Suprapubic skin (tissue), 4 donors: ENCODE data around the gene C1orf167. TPM values are rescaled to one million over a fixed set of nuclear protein-coding genes. Genes with fewer than 3 reads are reported as not detected.

ENCODE experiments used
- DNase-seq, 2 donors: peaks; one replicate each; pipeline ENCODE4 v3.0.0-alpha.2; 2019; ENCODE audit warnings: low spot score in 2 of 2
- H3K27ac ChIP-seq: fragments of 200-600 bp; sonication (generic); one replicate; pipeline ENCODE4 v1.5.1; 2019
- H3K27me3 ChIP-seq: fragments of 200-600 bp; sonication (generic); one replicate; pipeline ENCODE4 v1.5.1; 2019
- H3K36me3 ChIP-seq: fragments of 200-600 bp; sonication (generic); one replicate; pipeline ENCODE4 v1.5.1; 2019
- H3K4me1 ChIP-seq: fragments of 200-600 bp; sonication (generic); one replicate; pipeline ENCODE4 v1.5.1; 2019
- H3K4me3 ChIP-seq: fragments of 200-600 bp; sonication (generic); one replicate; pipeline ENCODE4 v1.5.1; 2019; ENCODE audit warnings: mild to moderate bottlenecking
- H3K9me3 ChIP-seq: fragments of 200-600 bp; sonication (generic); one replicate; pipeline ENCODE4 v1.5.1; 2019
- CTCF ChIP-seq, 2 donors: fragments of 200-600 bp in 1 of 2; fragments of 450-650 bp in 1 of 2; sonication (generic) in 1 of 2; IDR thresholded peaks; one replicate each; pipeline ENCODE4 v1.5.1; 2016 to 2019; ENCODE audit warnings: antibody characterized with exemption in 2 of 2, mild to moderate bottlenecking in 1 of 2, moderate library complexity in 1 of 2
- EP300 ChIP-seq: sonication (generic); formaldehyde crosslinking; IDR thresholded peaks from one replicate; pipeline ENCODE4 v1.6.1; 2017; ENCODE audit warnings: antibody characterized with exemption
- POLR2A ChIP-seq, 2 donors: fragments of 450-650 bp; IDR thresholded peaks; one replicate each; pipeline ENCODE4 v1.6.1; 2017; ENCODE audit warnings: antibody characterized with exemption in 2 of 2, mild to moderate bottlenecking in 2 of 2, moderate library complexity in 2 of 2
- POLR2AphosphoS5 ChIP-seq, 3 donors: sonication (generic); formaldehyde crosslinking; IDR thresholded peaks; one replicate each; pipeline ENCODE4 v1.6.1; 2017; ENCODE audit warnings: antibody characterized with exemption in 3 of 3
- WGBS: methylation state at CpG from one replicate; pipeline ENCODE4 v1.1.5; 2018; 5-methylcytosine and 5-hydroxymethylcytosine counted together
- total RNA-seq, 4 donors: library from RNA; depleted of rRNA; stranded (reverse); fragments of >200 nt; gene quantifications; one replicate each; pipeline ENCODE4 v1.1.0, GENCODE V29; 2016

The C1orf167 gene
- total RNA-seq, 4 donors from 2014 or later: 1.1 to 6.1 TPM; not detected in 2

- Histone ChIP-seq H3K4me1 (peaks cover 5% of the 10 kb centered on the region), H3K27me3 (no peaks in the 10 kb centered on the region), H3K36me3 (peaks cover 27% of the 10 kb centered on the region), H3K9me3 (no peaks in the 10 kb centered on the region), H3K27ac (no peak overlapping the region), H3K4me3 (no peak overlapping the region)
- TF ChIP-seq POLR2AphosphoS5 (IDR thresholded peaks at IDR 0.05) (no peak), POLR2A (IDR thresholded peaks at IDR 0.05) (no peak), CTCF (IDR thresholded peaks at IDR 0.05) (no peak), EP300 (no peak)
- 66% methylated on average over 6 of the region's 7 CpGs for WGBS
- no peak for DNase-seq
Observed at GRCh38 chr1:11753555-11754208, 8.3 kb upstream of the C1orf167 start.

GRCh38 chr1:11757047-11757446 lies 4.9 kb upstream of the C1orf167 start:
- H3K36me3 ChIP-seq: no peaks in the 10 kb centered on the region
- WGBS: 93% methylated on average over 1 of the region's 1 CpG
- no peak for TF ChIP-seq CTCF (IDR thresholded peaks at IDR 0.05)
- no peak for TF ChIP-seq POLR2A (IDR thresholded peaks at IDR 0.05)
- TF ChIP-seq POLR2AphosphoS5 (IDR thresholded peaks at IDR 0.05): no peak
- no peak for TF ChIP-seq EP300

GRCh38 chr1:11759791-11760190 lies 2.2 kb upstream of the C1orf167 start:
- 95% methylated on average over 4 of the region's 4 CpGs for WGBS
- TF ChIP-seq CTCF (IDR thresholded peaks at IDR 0.05): no peak
- TF ChIP-seq EP300: no peak
- no peak for TF ChIP-seq POLR2AphosphoS5 (IDR thresholded peaks at IDR 0.05)
- TF ChIP-seq POLR2A (IDR thresholded peaks at IDR 0.05): no peak
- H3K4me3 ChIP-seq: no peak overlapping the region
- no peak for DNase-seq
- no peaks in the 10 kb centered on the region for H3K36me3 ChIP-seq
- peaks cover 15% of the 10 kb centered on the region for H3K27me3 ChIP-seq
- H3K4me1 ChIP-seq: peaks cover 6% of the 10 kb centered on the region
- H3K27ac ChIP-seq: no peak overlapping the region
- no peaks in the 10 kb centered on the region for H3K9me3 ChIP-seq

More at GRCh38 chr1:11757047-11757446, 4.9 kb upstream of the C1orf167 start:
- Histone ChIP-seq H3K27me3 (peaks cover 9% of the 10 kb centered on the region), H3K27ac (no peak overlapping the region), H3K4me3 (no peak overlapping the region), H3K4me1 (peaks cover 4% of the 10 kb centered on the region), H3K9me3 (no peaks in the 10 kb centered on the region)
- DNase-seq: no peak

- Histone ChIP-seq H3K9me3 (no peaks in the 10 kb centered on the region), H3K4me3 (no peak overlapping the region), H3K4me1 (peaks cover 6% of the 10 kb centered on the region), H3K27ac (no peak overlapping the region), H3K27me3 (peaks cover 15% of the 10 kb centered on the region), H3K36me3 (no peaks in the 10 kb centered on the region)
- DNase-seq: no peak
- TF ChIP-seq POLR2A (IDR thresholded peaks at IDR 0.05): no peak
- TF ChIP-seq CTCF (IDR thresholded peaks at IDR 0.05): no peak
- no peak for TF ChIP-seq EP300
- TF ChIP-seq POLR2AphosphoS5 (IDR thresholded peaks at IDR 0.05): no peak
- 86% methylated on average over 6 of the region's 6 CpGs for WGBS
Observed at GRCh38 chr1:11761285-11761684, 708 bp upstream of the C1orf167 start.

- DNase-seq: no peak
- WGBS: 88% methylated on average over 1 of the region's 3 CpGs
- no peaks in the 10 kb centered on the region for H3K9me3 ChIP-seq
- H3K27ac ChIP-seq: no peak overlapping the region
- no peaks in the 10 kb centered on the region for H3K36me3 ChIP-seq
- peaks cover 6% of the 10 kb centered on the region for H3K4me1 ChIP-seq
- no peak overlapping the region for H3K4me3 ChIP-seq
- TF ChIP-seq EP300 (no peak), POLR2A (IDR thresholded peaks at IDR 0.05) (no peak), CTCF (IDR thresholded peaks at IDR 0.05) (no peak), POLR2AphosphoS5 (IDR thresholded peaks at IDR 0.05) (no peak)
- peaks cover 15% of the 10 kb centered on the region for H3K27me3 ChIP-seq
Observed at GRCh38 chr1:11764115-11764514, 2.1 kb downstream of the C1orf167 start.
